GM12878 (cell line): ENCODE measurements around the gene PDCD1LG2. TPM values are rescaled to one million over a fixed set of nuclear protein-coding genes. Genes with fewer than 3 reads are reported as not detected.

Experiments used
- ATAC-seq: fragments of 200-7000 bp; cut with Tn5 transposase; 3 replicates; pipeline ENCODE4 v1.9.1; 2020; ENCODE audit warnings: mild to moderate bottlenecking, moderate library complexity
- BruUV-seq: library from RNA; stranded (reverse); fragments of 400-500 nt; replicated peaks from 2 replicates; lab custom pipeline; 2021; lab: Mats Ljungman, UMichigan
- CTCF ChIA-PET: fragments of 300-600 bp; sonication (Branson Sonifier 250); formaldehyde crosslinking; extraction: SDS; loops from one replicate; lab custom pipeline; 2021; ENCODE audit warnings: inconsistent platforms; lab: Yijun Ruan, JAX
- POLR2A ChIA-PET: fragments of 350-600 bp; formaldehyde crosslinking; extraction: SDS; loops from one replicate; lab custom pipeline; 2021; ENCODE audit warnings: inconsistent platforms; lab: Charles Lee
- RAD21 ChIA-PET: fragments of 300-600 bp; sonication (Branson Sonifier 250); formaldehyde crosslinking; loops from one replicate; lab custom pipeline; 2023; ENCODE audit warnings: antibody characterized with exemption; ENCODE audit not compliant: unreplicated experiment; lab: Charles Lee
- SMC1A ChIA-PET: fragments of 300-600 bp; sonication (Branson Sonifier 250); formaldehyde crosslinking; loops from one replicate; lab custom pipeline; 2023; ENCODE audit not compliant: unreplicated experiment, uncharacterized antibody; lab: Charles Lee
- DNase-seq: peaks from one replicate; pipeline ENCODE4 v3.0.0-alpha.2; 2011; ENCODE audit warnings: low read depth, low spot score
- FAIRE-seq: peaks from 3 replicates; lab custom pipeline; 2011; peaks lifted over from hg19 to GRCh38; lab: Jason Lieb, UNC
- H2AFZ ChIP-seq: 2 replicates; pipeline ENCODE4 v1.6.0; 2011; ENCODE audit warnings: low read depth, low read length, control low read depth; ENCODE audit not compliant: control insufficient read depth
- H3K27ac ChIP-seq: 2 replicates; pipeline ENCODE4 v1.5.1; 2011; ENCODE audit warnings: control low read depth; ENCODE audit not compliant: control insufficient read depth, insufficient read depth
- H3K27me3 ChIP-seq, 2 experiments: replicated peaks in 1 of 2; 2 replicates each; pipeline versions ENCODE4 v1.6.0 to v1.6.1; 2011; ENCODE audit warnings: low read length in 1 of 2; ENCODE audit not compliant: control insufficient read depth in 2 of 2, insufficient read depth in 2 of 2
- H3K36me3 ChIP-seq, 2 experiments: 2 replicates each; pipeline ENCODE4 v1.5.1; 2011; ENCODE audit warnings: low read length in 1 of 2; ENCODE audit not compliant: control insufficient read depth in 2 of 2, insufficient read depth in 2 of 2
- H3K4me1 ChIP-seq: 2 replicates; pipeline ENCODE4 v1.6.1; 2011; ENCODE audit warnings: mild to moderate bottlenecking, low read length, moderate library complexity, mixed read lengths; ENCODE audit not compliant: control insufficient read depth, insufficient read depth
- H3K4me2 ChIP-seq: 2 replicates; pipeline ENCODE4 v1.6.0; 2011; ENCODE audit warnings: control low read depth; ENCODE audit not compliant: control insufficient read depth, insufficient read depth
- H3K4me3 ChIP-seq: fragments of 200-600 bp; sonication (generic); 2 replicates; pipeline ENCODE4 v1.5.1; 2016
- H3K79me2 ChIP-seq: 2 replicates; pipeline ENCODE4 v1.6.0; 2011; ENCODE audit warnings: low read length; ENCODE audit not compliant: control insufficient read depth, insufficient read depth
- H3K9ac ChIP-seq: 2 replicates; pipeline ENCODE4 v1.8.0; 2011; ENCODE audit warnings: low read length, control low read depth, mixed read lengths; ENCODE audit not compliant: control insufficient read depth, insufficient read depth
- H3K9me3 ChIP-seq: replicated peaks from 3 replicates; pipeline ENCODE4 v1.5.1; 2011; ENCODE audit warnings: mild to moderate bottlenecking, low read length; ENCODE audit not compliant: control insufficient read depth, insufficient read depth
- H4K20me1 ChIP-seq: 2 replicates; pipeline ENCODE4 v1.6.0; 2011; ENCODE audit not compliant: control insufficient read depth, insufficient read depth
- ATF2 ChIP-seq: IDR thresholded peaks from 2 replicates; pipeline ENCODE4 v1.6.1; 2012; ENCODE audit warnings: low read length, inconsistent platforms
- BRCA1 ChIP-seq: IDR thresholded peaks from 2 replicates; pipeline ENCODE4 v1.6.1; 2011; ENCODE audit warnings: low read depth, low read length, improper control_type of control experiment
- HDGF ChIP-seq: fragments of 450-650 bp; IDR thresholded peaks from 2 replicates; pipeline ENCODE4 v1.6.1; 2016; ENCODE audit warnings: antibody characterized with exemption
- IKZF1 ChIP-seq: fragments of 450-650 bp; conservative IDR thresholded peaks from 2 replicates; pipeline ENCODE4 v1.6.1; 2017; ENCODE audit warnings: antibody characterized with exemption, mild to moderate bottlenecking
- JUNB ChIP-seq: IDR thresholded peaks from 2 replicates; pipeline ENCODE4 v1.6.1; 2016; ENCODE audit warnings: antibody characterized with exemption, mild to moderate bottlenecking
- MAX ChIP-seq: IDR thresholded peaks from 2 replicates; pipeline ENCODE4 v1.6.1; 2012; ENCODE audit warnings: low read depth, low read length, improper control_type of control experiment
- NBN ChIP-seq: fragments of 450-650 bp; IDR thresholded peaks from 2 replicates; pipeline ENCODE4 v1.6.1; 2016
- NKRF ChIP-seq: fragments of 450-650 bp; conservative IDR thresholded peaks from 2 replicates; pipeline ENCODE4 v1.6.1; 2017; ENCODE audit warnings: mild to moderate bottlenecking, moderate library complexity
- NR2C2 ChIP-seq: IDR thresholded peaks from 2 replicates; pipeline ENCODE4 v1.6.1; 2011; ENCODE audit warnings: borderline replicate concordance, low read depth; ENCODE audit not compliant: control insufficient read depth, insufficient read length
- POU2F2 ChIP-seq: IDR thresholded peaks from 3 replicates; pipeline ENCODE4 v1.6.1; 2011; ENCODE audit warnings: low read depth, mild to moderate bottlenecking, low read length, borderline replicate concordance
- RBBP5 ChIP-seq: fragments of 200-600 bp; sonication (generic); conservative IDR thresholded peaks from 2 replicates; pipeline ENCODE4 v1.6.1; 2016
- SMC3 ChIP-seq: IDR thresholded peaks from 2 replicates; pipeline ENCODE4 v1.6.1; 2011; ENCODE audit warnings: low read length, improper control_type of control experiment, borderline replicate concordance
- SUZ12 ChIP-seq: fragments of 200-600 bp; sonication (generic); IDR thresholded peaks from one replicate; pipeline ENCODE4 v1.6.1; 2018; ENCODE audit warnings: antibody characterized with exemption, mild to moderate bottlenecking; ENCODE audit not compliant: unreplicated experiment
- TARDBP ChIP-seq: IDR thresholded peaks from 2 replicates; pipeline ENCODE4 v1.6.1; 2016; ENCODE audit warnings: borderline replicate concordance
- TCF7 ChIP-seq: IDR thresholded peaks from 2 replicates; pipeline ENCODE4 v1.6.1; 2014; ENCODE audit warnings: antibody characterized with exemption, borderline replicate concordance
- WRNIP1 ChIP-seq: IDR thresholded peaks from 2 replicates; pipeline ENCODE4 v1.6.1; 2011; ENCODE audit warnings: low read depth, low read length, improper control_type of control experiment, borderline replicate concordance
- WGBS: methylation state at CpG from one replicate; pipeline ENCODE4 v1.1.6; 2016; ENCODE audit warnings: low lambda C conversion rate; ENCODE audit not compliant: insufficient replicate concordance, insufficient coverage; ENCODE audit errors: missing lambda C conversion rate; 5-methylcytosine and 5-hydroxymethylcytosine counted together
- in situ Hi-C: fragments of 300-500 bp; cut with MboI; formaldehyde crosslinking; loops from 9 replicates; pipeline ENCODE4 v1.14.3; 2018; ENCODE audit warnings: mixed read lengths
- intact Hi-C: fragments of 100-400 bp; cut with micrococcal nuclease; formaldehyde crosslinking; loops from one replicate; pipeline ENCODE4 v1.14.2; 2022; ENCODE audit not compliant: unreplicated experiment
- polyA plus RNA-seq, 11 experiments: library from polyadenylated mRNA; depleted of rRNA in 4 of 11; unstranded in 6 of 11; stranded (reverse) in 5 of 11; fragments of >200 nt; fragmentation: Nextera tagmentation in 4 of 11; fragmentation: Illumina TruSeq in 1 of 11; extraction: Ambion mirVana in 4 of 11; extraction: Trizol in 1 of 11; gene quantifications; 1 replicate in 1 of 11; 2 replicates in 10 of 11; pipeline versions ENCODE4 v1.2.1 to v1.2.3, GENCODE V29; 2011 to 2016; ENCODE audit warnings: inconsistent platforms in 2 of 11, missing spikeins in 2 of 11, low read depth in 1 of 11
- total RNA-seq, 4 experiments: library from RNA; depleted of rRNA in 3 of 4; stranded (reverse); fragments of >200 nt in 3 of 4; fragmentation: Illumina TruSeq in 1 of 4; extraction: Trizol in 1 of 4; gene quantifications; 2 replicates each; pipeline versions ENCODE4 v1.2.1 to v1.2.3, GENCODE V29; 2013 to 2021

PDCD1LG2 gene
- total and polyA plus RNA-seq, 10 of the 15 experiments (the other 5 are each of a cell fraction or from before 2014, with no cell fraction given), result 1.5 to 37.3 (median 3.0) TPM

GRCh38 chr9:5620494-5620893 is 110.2 kb downstream of the PDCD1LG2 start:
- ChIA-PET SMC1A (interaction anchor here (1.3 to 1.7 kb wide), 4 partner anchors 10 to 20 kb away, joined by 4 to 7 read pairs (median 6); no protein-coding TSS in a partner anchor), RAD21 (interaction anchor here (1.9 kb wide), 1 partner anchor 7 kb away, joined by 17 read pairs; the partner anchor contains the start of gene RIC1), POLR2A (interaction anchor here (0.6 to 2.2 kb wide), 4 partner anchors 8 to 229 kb away, joined by 3 to 12 read pairs (median 4); partner anchors contain the start of gene RIC1), CTCF (interaction anchor here (0.6 to 2.1 kb wide), 3 partner anchors 11 to 25 kb away, joined by 3 to 7 read pairs (median 7); no protein-coding TSS in a partner anchor)
- Histone ChIP-seq H3K9me3 (no peaks in the 10 kb centered on the region; the same call in 1 of the 3 replicates), H3K36me3 (peaks cover 0 to 3% of the 10 kb centered on the region in 2 experiments; a peak in 1 of 4 replicates), H3K79me2 (peaks cover 54% of the 10 kb centered on the region), H3K4me3 (no peak overlapping the region), H3K27ac (no peak overlapping the region), H3K9ac (no peak overlapping the region), H2AFZ (no peak overlapping the region), H3K4me1 (peaks cover 35% of the 10 kb centered on the region), H4K20me1 (no peaks in the 10 kb centered on the region), H3K27me3 (no peaks in the 10 kb centered on the region), H3K4me2 (no peak overlapping the region)
- TF ChIP-seq MAX (no peak), NBN (no peak), TCF7 (no peak), WRNIP1 (no peak), TARDBP (no peak), ATF2 (no peak), BRCA1 (no peak), SMC3 (no peak), POU2F2 (no peak), HDGF (no peak), RBBP5 (no peak), IKZF1 (no peak), SUZ12 (no peak), JUNB (no peak), NKRF (no peak), NR2C2 (no peak)
- in situ Hi-C loops, result no loop called here
- intact Hi-C loops, result no loop called here
- no peak for ATAC-seq
- no peak for FAIRE-seq
- no TSS peak for BruUV-seq
- DNase-seq, result no peak
- 97% methylated on average over 2 of the region's 2 CpGs for WGBS
